Chondrocyte (in vitro differentiated cells): ENCODE measurements around the gene SRCAP. TPM values are rescaled to one million over a fixed set of nuclear protein-coding genes. Genes with fewer than 3 reads are reported as not detected.
A peak's percentile ranks its signal among the peaks of the same experiment; 100 is the strongest.

Experiments used
- DNase-seq: peaks from one replicate; pipeline ENCODE4 v3.0.0; 2021; ENCODE audit warnings: mixed read lengths, low spot score
- H3K27ac Mint-ChIP-seq: one replicate; pipeline ENCODE4 v1.8.0; 2021; ENCODE audit warnings: mild to moderate bottlenecking, moderate library complexity, mixed read lengths; ENCODE audit not compliant: unreplicated experiment
- H3K27me3 Mint-ChIP-seq: 2 replicates; pipeline ENCODE4 v1.8.0; 2021; ENCODE audit warnings: low read depth, mixed read lengths
- H3K36me3 Mint-ChIP-seq: 2 replicates; pipeline ENCODE4 v1.8.0; 2021; ENCODE audit warnings: low read depth, mixed read lengths
- H3K4me1 Mint-ChIP-seq: 2 replicates; pipeline ENCODE4 v1.8.0; 2021; ENCODE audit warnings: low read depth, mild to moderate bottlenecking, mixed read lengths
- H3K4me3 Mint-ChIP-seq: one replicate; pipeline ENCODE4 v1.8.0; 2021; ENCODE audit warnings: mild to moderate bottlenecking, moderate library complexity, mixed read lengths; ENCODE audit not compliant: unreplicated experiment
- H3K9me3 Mint-ChIP-seq: 2 replicates; pipeline ENCODE4 v1.8.0; 2021; ENCODE audit warnings: low read depth, mixed read lengths
- total RNA-seq: library from RNA; stranded (reverse); gene quantifications from 3 replicates; pipeline ENCODE4 v1.2.1, GENCODE V29; 2021
- TF ChIP-seq, protein P1 (sequence below): fragments of 200-600 bp; sonication (generic); IDR thresholded peaks from 2 replicates; pipeline ENCODE4 v1.5.0; 2021; ENCODE audit warnings: antibody characterized with exemption, mild to moderate bottlenecking, moderate library complexity

SRCAP gene
- total RNA-seq, 1 donor from 2014 or later, result 49.2 TPM

GRCh38 chr16:30766206-30766932, 67.4 kb downstream of the SRCAP start:
- DNase-seq, result no peak
- no peaks in the 10 kb centered on the region for H3K9me3 Mint-ChIP-seq
- TF ChIP-seq, protein P1, sequence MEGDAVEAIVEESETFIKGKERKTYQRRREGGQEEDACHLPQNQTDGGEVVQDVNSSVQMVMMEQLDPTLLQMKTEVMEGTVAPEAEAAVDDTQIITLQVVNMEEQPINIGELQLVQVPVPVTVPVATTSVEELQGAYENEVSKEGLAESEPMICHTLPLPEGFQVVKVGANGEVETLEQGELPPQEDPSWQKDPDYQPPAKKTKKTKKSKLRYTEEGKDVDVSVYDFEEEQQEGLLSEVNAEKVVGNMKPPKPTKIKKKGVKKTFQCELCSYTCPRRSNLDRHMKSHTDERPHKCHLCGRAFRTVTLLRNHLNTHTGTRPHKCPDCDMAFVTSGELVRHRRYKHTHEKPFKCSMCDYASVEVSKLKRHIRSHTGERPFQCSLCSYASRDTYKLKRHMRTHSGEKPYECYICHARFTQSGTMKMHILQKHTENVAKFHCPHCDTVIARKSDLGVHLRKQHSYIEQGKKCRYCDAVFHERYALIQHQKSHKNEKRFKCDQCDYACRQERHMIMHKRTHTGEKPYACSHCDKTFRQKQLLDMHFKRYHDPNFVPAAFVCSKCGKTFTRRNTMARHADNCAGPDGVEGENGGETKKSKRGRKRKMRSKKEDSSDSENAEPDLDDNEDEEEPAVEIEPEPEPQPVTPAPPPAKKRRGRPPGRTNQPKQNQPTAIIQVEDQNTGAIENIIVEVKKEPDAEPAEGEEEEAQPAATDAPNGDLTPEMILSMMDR, result no peak
- H3K4me1 Mint-ChIP-seq, result peaks cover 16% of the 10 kb centered on the region
- no peaks in the 10 kb centered on the region for H3K27me3 Mint-ChIP-seq
- peaks cover 30% of the 10 kb centered on the region for H3K36me3 Mint-ChIP-seq
- H3K27ac Mint-ChIP-seq, result no peak overlapping the region
- H3K4me3 Mint-ChIP-seq, result no peak overlapping the region

GRCh38 chr16:30766933-30767284, 67.9 kb downstream of the SRCAP start:
- peaks cover 31% of the 10 kb centered on the region for H3K36me3 Mint-ChIP-seq
- no peaks in the 10 kb centered on the region for H3K9me3 Mint-ChIP-seq
- no peak overlapping the region for H3K27ac Mint-ChIP-seq
- no peaks in the 10 kb centered on the region for H3K27me3 Mint-ChIP-seq
- no peak for DNase-seq
- TF ChIP-seq, protein P1, result no peak
- H3K4me1 Mint-ChIP-seq, result peaks cover 16% of the 10 kb centered on the region
- H3K4me3 Mint-ChIP-seq, result no peak overlapping the region

GRCh38 chr16:30767767-30768465, 68.9 kb downstream of the SRCAP start:
- Mint-ChIP-seq H3K27ac (no peak overlapping the region), H3K4me1 (peaks cover 12% of the 10 kb centered on the region), H3K9me3 (no peaks in the 10 kb centered on the region), H3K36me3 (peaks cover 35% of the 10 kb centered on the region), H3K4me3 (no peak overlapping the region), H3K27me3 (no peaks in the 10 kb centered on the region)
- DNase-seq, result peak; percentile 85
- TF ChIP-seq, protein P1, result no peak

DNA sequence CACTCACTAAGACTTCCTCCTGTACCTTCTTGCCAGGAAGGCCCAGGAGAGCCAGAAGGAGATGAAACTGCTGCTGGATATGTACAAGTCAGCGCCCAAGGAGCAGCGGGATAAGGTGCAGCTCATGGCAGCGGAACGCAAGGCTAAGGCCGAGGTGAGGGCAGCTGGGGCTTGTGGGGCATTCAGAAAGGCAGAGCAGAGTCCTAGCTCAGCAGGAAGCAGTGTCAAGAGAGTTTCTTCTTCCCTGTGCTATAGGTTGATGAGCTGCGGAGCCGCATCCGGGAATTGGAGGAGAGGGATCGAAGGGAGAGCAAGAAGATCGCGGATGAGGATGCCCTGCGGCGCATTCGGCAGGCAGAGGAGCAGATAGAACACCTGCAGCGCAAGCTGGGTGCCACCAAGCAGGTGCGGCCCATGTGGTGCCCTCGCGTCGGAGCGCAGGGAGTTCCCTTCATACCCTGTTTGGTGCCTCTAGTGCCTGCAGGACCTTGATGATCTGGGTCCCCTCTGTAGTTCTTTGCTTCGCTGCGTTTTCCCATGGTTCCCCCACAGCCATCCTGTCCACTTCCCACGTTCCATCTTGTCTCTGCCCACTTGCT, 69.7 kb downstream of the SRCAP start:
- no peak overlapping the region for H3K27ac Mint-ChIP-seq
- no peak overlapping the region for H3K4me3 Mint-ChIP-seq
- H3K27me3 Mint-ChIP-seq, result no peaks in the 10 kb centered on the region
- H3K9me3 Mint-ChIP-seq, result no peaks in the 10 kb centered on the region
- peaks cover 4% of the 10 kb centered on the region for H3K4me1 Mint-ChIP-seq
- DNase-seq, result peak; percentile 81
- TF ChIP-seq, protein P1, result no peak
- peaks cover 38% of the 10 kb centered on the region for H3K36me3 Mint-ChIP-seq

DNA sequence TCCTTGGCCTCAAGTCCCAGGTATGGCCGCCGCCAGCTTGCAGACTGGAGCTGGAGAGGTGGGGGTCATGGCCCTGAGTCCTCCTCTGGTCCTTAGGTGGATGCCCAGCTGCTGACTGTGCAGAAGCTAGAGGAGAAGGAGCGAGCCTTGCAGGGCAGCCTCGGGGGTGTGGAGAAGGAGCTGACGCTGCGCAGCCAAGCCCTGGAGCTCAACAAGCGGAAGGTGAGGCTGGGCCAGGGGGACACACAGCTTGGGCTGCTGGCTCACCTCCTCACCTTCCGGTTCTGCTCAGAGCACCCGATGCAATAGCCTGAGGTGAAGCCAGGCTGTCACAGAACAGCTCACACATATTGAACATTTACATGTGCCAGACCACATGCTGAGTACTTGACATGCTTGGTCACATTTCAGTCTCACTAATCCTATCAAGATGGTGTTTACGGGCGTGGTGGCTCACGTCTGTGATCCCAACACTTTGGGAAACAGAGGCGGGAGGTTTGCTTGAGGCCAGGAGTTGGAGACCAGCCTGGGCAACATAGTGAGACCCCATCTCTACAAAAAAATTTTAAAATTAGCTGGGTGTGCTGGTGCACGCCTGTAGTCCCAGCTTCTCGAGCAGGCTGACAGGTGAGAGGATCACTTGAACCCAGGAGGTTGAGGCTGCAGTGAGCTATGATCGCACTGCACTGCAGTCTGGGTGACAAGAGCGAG, 70.6 kb downstream of the SRCAP start:
- Mint-ChIP-seq H3K4me1 (peaks cover 4% of the 10 kb centered on the region), H3K36me3 (peaks cover 38% of the 10 kb centered on the region), H3K4me3 (no peak overlapping the region), H3K9me3 (no peaks in the 10 kb centered on the region), H3K27me3 (no peaks in the 10 kb centered on the region), H3K27ac (no peak overlapping the region)
- TF ChIP-seq, protein P1, result no peak
- peak; percentile 76 for DNase-seq
